Right cardiac atrium (tissue), 5 donors: ENCODE data around the gene AFTPH. TPM values are rescaled to one million over a fixed set of nuclear protein-coding genes. Genes with fewer than 3 reads are reported as not detected.

Source experiments
- ATAC-seq, 2 donors: fragments of 200-7000 bp; cut with Tn5 transposase; one replicate each; pipeline versions ENCODE4 v1.8.0 to v1.9.1; 2020; ENCODE audit warnings: moderate library complexity in 2 of 2, mild to moderate bottlenecking in 1 of 2
- DNase-seq, 3 donors: peaks; one replicate each; pipeline ENCODE4 v3.0.0-alpha.2; 2020
- H3K27ac ChIP-seq: one replicate; pipeline ENCODE4 v1.5.1; 2013; ENCODE audit warnings: mild to moderate bottlenecking, low read length, control low read depth, moderate library complexity
- H3K27me3 ChIP-seq: one replicate; pipeline ENCODE4 v1.6.1; 2013; ENCODE audit not compliant: control insufficient read depth, insufficient read depth
- H3K4me1 ChIP-seq: one replicate; pipeline ENCODE4 v1.6.1; 2013; ENCODE audit warnings: low read length; ENCODE audit not compliant: control insufficient read depth, insufficient read depth
- H3K4me3 ChIP-seq: one replicate; pipeline ENCODE4 v1.5.1; 2013; ENCODE audit warnings: low read length, control low read depth
- H3K9me3 ChIP-seq: one replicate; pipeline ENCODE4 v1.6.1; 2013; ENCODE audit warnings: low read length; ENCODE audit not compliant: control insufficient read depth
- WGBS: extraction: QIAGEN DNeasy Blood & Tissue Kit; methylation state at CpG from one replicate; pipeline ENCODE4 v1.1.7; 2013; 5-methylcytosine and 5-hydroxymethylcytosine counted together
- intact Hi-C, 4 donors: fragments of 100-400 bp; cut with DNase I; formaldehyde crosslinking; loops; one replicate each; pipeline versions ENCODE4 v1.11.0 to v1.14.0; 2022 to 2023
- polyA plus RNA-seq: library from polyadenylated mRNA; stranded (reverse); fragments of 200-250 nt; gene quantifications from one replicate; pipeline ENCODE4 v1.2.3, GENCODE V29; 2013
- total RNA-seq, 4 donors: library from RNA; stranded (reverse); fragmentation: NEBNext Ultra II Directional; extraction: Animal tissue kit (Norgen Biotek cat#: 25700); gene quantifications; one replicate each; pipeline ENCODE4 v1.2.1, GENCODE V29; 2021
- donor health status: healthy with polysubstance abuse.
- donor health status: DM: no; HTN: yes; CAD: no.
- donor health status: DM: no; HTN: no; CAD: no.
- donor health status: DM: no; HTN: yes; CAD: no; lungs with severe emphysema.
- donor health status: DM: yes; HTN: yes; CAD: no.

AFTPH gene
- total and polyA plus RNA-seq, 5 donors, result 9.4 to 16.3 (median 13.2) TPM

GRCh38 chr2:64541547-64541946, 17.4 kb downstream of the AFTPH start:
- intact Hi-C loops, result no loop called here
- WGBS, result 95% methylated on average over 2 of the region's 2 CpGs
- Histone ChIP-seq H3K27ac (no peak overlapping the region), H3K27me3 (no peaks in the 10 kb centered on the region), H3K9me3 (no peaks in the 10 kb centered on the region), H3K4me3 (no peak overlapping the region), H3K4me1 (peaks cover 4% of the 10 kb centered on the region)
- DNase-seq (no peak), ATAC-seq (no peak)

- ATAC-seq (no peak), DNase-seq (no peak)
- H3K9me3 ChIP-seq, result no peaks in the 10 kb centered on the region
- WGBS, result 85% methylated on average over 5 of the region's 5 CpGs
- H3K27ac ChIP-seq, result no peak overlapping the region
- H3K4me3 ChIP-seq, result no peak overlapping the region
- peaks cover 4% of the 10 kb centered on the region for H3K4me1 ChIP-seq
- intact Hi-C loops, result no loop called here
- H3K27me3 ChIP-seq, result no peaks in the 10 kb centered on the region
Measured at GRCh38 chr2:64542071-64543007, 18.2 kb downstream of the AFTPH start.

GRCh38 chr2:64543008-64543697, 19.0 kb downstream of the AFTPH start:
- ATAC-seq (no peak), DNase-seq (no peak)
- no peaks in the 10 kb centered on the region for H3K9me3 ChIP-seq
- H3K27ac ChIP-seq, result no peak overlapping the region
- H3K4me3 ChIP-seq, result no peak overlapping the region
- no peaks in the 10 kb centered on the region for H3K27me3 ChIP-seq
- intact Hi-C loops, result no loop called here
- peaks cover 4% of the 10 kb centered on the region for H3K4me1 ChIP-seq

GRCh38 chr2:64548761-64549160, 24.6 kb downstream of the AFTPH start:
- intact Hi-C loops, result no loop called here
- H3K4me1 ChIP-seq, result peaks cover 3% of the 10 kb centered on the region
- no peaks in the 10 kb centered on the region for H3K27me3 ChIP-seq
- 60% methylated on average over 3 of the region's 3 CpGs for WGBS
- no peak overlapping the region for H3K27ac ChIP-seq
- DNase-seq (no peak), ATAC-seq (no peak)
- H3K4me3 ChIP-seq, result no peak overlapping the region
- no peaks in the 10 kb centered on the region for H3K9me3 ChIP-seq

- 99% methylated on average over 1 of the region's 1 CpG for WGBS
Measured at GRCh38 chr2:64550042-64550441, 25.9 kb downstream of the AFTPH start.

GRCh38 chr2:64551851-64552250, 27.7 kb downstream of the AFTPH start:
- no peaks in the 10 kb centered on the region for H3K27me3 ChIP-seq
- no peaks in the 10 kb centered on the region for H3K4me1 ChIP-seq
- ATAC-seq (no peak), DNase-seq (no peak)
- intact Hi-C loops, result no loop called here
- no peaks in the 10 kb centered on the region for H3K9me3 ChIP-seq
- 56% methylated on average over 1 of the region's 1 CpG for WGBS
- no peak overlapping the region for H3K27ac ChIP-seq
- H3K4me3 ChIP-seq, result no peak overlapping the region

More at GRCh38 chr2:64550042-64550441, 25.9 kb downstream of the AFTPH start:
- no peak for ATAC-seq
- Histone ChIP-seq H3K4me3 (no peak overlapping the region), H3K27me3 (no peaks in the 10 kb centered on the region), H3K27ac (no peak overlapping the region), H3K4me1 (no peaks in the 10 kb centered on the region), H3K9me3 (no peaks in the 10 kb centered on the region)
- intact Hi-C loops, result no loop called here
- DNase-seq, result no peak

GRCh38 chr2:64554117-64554516, 30.0 kb downstream of the AFTPH start:
- H3K4me1 ChIP-seq, result no peaks in the 10 kb centered on the region
- no peak overlapping the region for H3K4me3 ChIP-seq
- no peaks in the 10 kb centered on the region for H3K9me3 ChIP-seq
- intact Hi-C loops, result no loop called here
- no peak overlapping the region for H3K27ac ChIP-seq
- no peaks in the 10 kb centered on the region for H3K27me3 ChIP-seq
- DNase-seq (no peak), ATAC-seq (no peak)

- 77% methylated on average over 4 of the region's 4 CpGs for WGBS
- no peak for ATAC-seq
Measured at GRCh38 chr2:64558445-64559081, 34.4 kb downstream of the AFTPH start.

GRCh38 chr2:64562148-64562784, 38.1 kb downstream of the AFTPH start:
- Histone ChIP-seq H3K4me3 (no peak overlapping the region), H3K4me1 (no peaks in the 10 kb centered on the region), H3K9me3 (no peaks in the 10 kb centered on the region), H3K27ac (no peak overlapping the region), H3K27me3 (no peaks in the 10 kb centered on the region)
- DNase-seq, result no peak
- ATAC-seq, result peak in 1 of 2 donors; percentile 29
- intact Hi-C loops, result loop anchor here in 3 of 4 donors (5.0 to 10.0 kb wide), 3 partner anchors 40 to 230 kb away; partner anchors contain the start of gene AFTPH (in 1 of the 3)
- 80% methylated on average over 2 of the region's 2 CpGs for WGBS

More at GRCh38 chr2:64558445-64559081, 34.4 kb downstream of the AFTPH start:
- Histone ChIP-seq H3K27me3 (no peaks in the 10 kb centered on the region), H3K27ac (no peak overlapping the region), H3K4me3 (no peak overlapping the region), H3K4me1 (no peaks in the 10 kb centered on the region), H3K9me3 (no peaks in the 10 kb centered on the region)
- DNase-seq, result no peak
- intact Hi-C loops, result no loop called here

GRCh38 chr2:64563436-64563938, 39.4 kb downstream of the AFTPH start:
- 92% methylated on average over 6 of the region's 6 CpGs for WGBS
- Histone ChIP-seq H3K4me1 (no peaks in the 10 kb centered on the region), H3K27me3 (no peaks in the 10 kb centered on the region), H3K4me3 (no peak overlapping the region), H3K9me3 (no peaks in the 10 kb centered on the region), H3K27ac (no peak overlapping the region)
- intact Hi-C loops, result loop anchor here in 3 of 4 donors (5.0 to 10.0 kb wide), 3 partner anchors 41 to 231 kb away; partner anchors contain the start of gene AFTPH (in 1 of the 3)
- DNase-seq (no peak), ATAC-seq (no peak)
